Natural killer cell (primary cell): ENCODE results near the gene RXRB. TPM values are rescaled to one million over a fixed set of nuclear protein-coding genes. Genes with fewer than 3 reads are reported as not detected.

Experiments used
- ATAC-seq, 3 donors: fragments of 150-1000 bp in 2 of 3; fragments of 200-7000 bp in 1 of 3; cut with Tn5 transposase; 1 replicate in 1 of 3; 2 replicates in 2 of 3; pipeline ENCODE4 v1.10.0; 2021; ENCODE audit warnings: mild to moderate bottlenecking in 2 of 3, moderate library complexity in 2 of 3
- DNase-seq, 2 donors: peaks; one replicate each; pipeline versions ENCODE4 v3.0.0 to v3.0.0-alpha.2; 2013 to 2021; ENCODE audit warnings: mixed read lengths in 1 of 2
- H3K27ac ChIP-seq: one replicate; pipeline ENCODE4 v1.5.1; 2013; ENCODE audit warnings: mild to moderate bottlenecking, low read length
- H3K27me3 ChIP-seq: one replicate; pipeline ENCODE4 v1.6.1; 2013; ENCODE audit warnings: low read length; ENCODE audit not compliant: control insufficient read depth, insufficient read depth
- H3K36me3 ChIP-seq: one replicate; pipeline ENCODE4 v1.6.1; 2013; ENCODE audit warnings: low read length; ENCODE audit not compliant: control insufficient read depth, insufficient read depth
- H3K4me1 ChIP-seq: one replicate; pipeline ENCODE4 v1.6.1; 2013; ENCODE audit warnings: low read length; ENCODE audit not compliant: control insufficient read depth, insufficient read depth
- H3K4me3 ChIP-seq: one replicate; pipeline ENCODE4 v1.5.1; 2013; ENCODE audit warnings: low read length
- H3K9me3 ChIP-seq: one replicate; pipeline ENCODE4 v1.6.1; 2013; ENCODE audit warnings: low read length; ENCODE audit not compliant: control insufficient read depth, insufficient read depth
- H3K27ac Mint-ChIP-seq, 2 donors: one replicate each; pipeline ENCODE4 v1.8.0; 2022; ENCODE audit warnings: mild to moderate bottlenecking in 2 of 2, mixed read lengths in 2 of 2, moderate library complexity in 1 of 2
- H3K27me3 Mint-ChIP-seq, 2 donors: one replicate each; pipeline ENCODE4 v1.8.0; 2022; ENCODE audit warnings: low read depth in 2 of 2, mixed read lengths in 2 of 2
- H3K36me3 Mint-ChIP-seq: one replicate; pipeline ENCODE4 v1.8.0; 2022; ENCODE audit warnings: mixed read lengths
- H3K4me1 Mint-ChIP-seq, 2 donors: one replicate each; pipeline ENCODE4 v1.8.0; 2022; ENCODE audit warnings: mixed read lengths in 2 of 2
- H3K4me3 Mint-ChIP-seq: one replicate; pipeline ENCODE4 v1.8.0; 2022; ENCODE audit warnings: mild to moderate bottlenecking, moderate library complexity, mixed read lengths
- H3K9me3 Mint-ChIP-seq, 2 donors: one replicate each; pipeline ENCODE4 v1.8.0; 2022; ENCODE audit warnings: mixed read lengths in 2 of 2
- WGBS: methylation state at CpG from one replicate; pipeline ENCODE4 v1.1.7; 2013; ENCODE audit warnings: missing lambda C conversion rate; ENCODE audit not compliant: insufficient coverage; 5-methylcytosine and 5-hydroxymethylcytosine counted together
- intact Hi-C: fragments of 100-400 bp; cut with micrococcal nuclease; formaldehyde crosslinking; loops from one replicate; pipeline ENCODE4 v1.14.2; 2022
- total RNA-seq, 4 donors: library from RNA; stranded (reverse); fragments of 120-200 nt in 1 of 4; gene quantifications; one replicate each; pipeline versions ENCODE4 v1.2.3 to v1.2.4, GENCODE V29; 2013 to 2022
- TF ChIP-seq, protein P1 (sequence below): fragments of 200-600 bp; IDR thresholded peaks from one replicate; pipeline ENCODE4 v1.8.0; 2022; ENCODE audit warnings: antibody characterized with exemption

Gene RXRB
- total RNA-seq, 3 donors from 2014 or later (not counting 1 experiment from before 2014, with no cell fraction given) = 72.3 to 96.4 (median 73.9) TPM

DNA sequence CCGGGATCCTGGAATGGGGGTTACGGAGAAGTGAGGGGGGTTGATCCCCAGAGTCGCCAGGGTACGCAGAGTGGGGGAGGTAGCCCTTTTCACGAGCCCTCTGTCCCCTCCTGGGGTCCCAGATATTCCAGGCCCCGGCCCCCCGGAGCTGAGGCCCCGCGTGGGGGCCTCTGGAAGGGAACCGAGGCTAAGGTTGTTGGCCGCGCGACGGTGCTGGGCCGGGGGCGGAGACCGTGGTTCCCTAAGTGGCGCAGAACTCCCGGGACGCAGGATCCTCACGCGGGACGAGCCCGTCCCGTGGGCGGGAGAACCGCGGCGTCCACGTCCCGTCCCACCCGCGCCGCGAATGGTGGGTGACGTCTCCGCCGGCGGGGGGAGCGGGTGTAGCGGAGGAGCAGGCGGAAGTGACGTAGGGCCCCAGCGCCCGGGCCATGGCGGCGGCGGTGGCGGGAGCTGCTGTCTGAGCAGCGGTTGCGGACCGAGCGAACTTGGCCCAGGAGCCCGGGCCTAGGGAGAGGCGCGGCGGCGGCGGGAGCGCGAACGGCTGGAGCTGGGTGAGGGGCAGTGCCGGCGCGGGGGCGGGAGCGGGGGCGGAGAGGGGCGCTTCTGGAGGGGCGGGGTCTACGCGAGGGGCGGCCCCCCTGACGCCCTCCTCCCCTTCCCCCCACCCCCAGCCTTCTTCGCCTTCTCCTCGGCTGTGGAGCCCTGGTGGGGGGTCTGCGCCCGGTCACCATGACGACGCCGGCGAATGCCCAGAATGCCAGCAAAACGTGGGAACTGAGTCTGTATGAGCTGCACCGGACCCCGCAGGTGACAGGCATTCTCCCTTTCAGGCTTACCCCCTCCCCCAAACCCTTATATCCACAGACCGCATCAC lies 7.9 kb upstream of the RXRB start, which contains the start of gene RING1:
Gene RING1 (plus strand): TSS at position 410 of the 877 bp plus-strand sequence. CDS start 323 bp downstream, at position 733.
- ATAC-seq (peak; percentile 67 to 79 (median 71)), DNase-seq (peak; percentile 88 to 95)
- TF ChIP-seq, protein P1, sequence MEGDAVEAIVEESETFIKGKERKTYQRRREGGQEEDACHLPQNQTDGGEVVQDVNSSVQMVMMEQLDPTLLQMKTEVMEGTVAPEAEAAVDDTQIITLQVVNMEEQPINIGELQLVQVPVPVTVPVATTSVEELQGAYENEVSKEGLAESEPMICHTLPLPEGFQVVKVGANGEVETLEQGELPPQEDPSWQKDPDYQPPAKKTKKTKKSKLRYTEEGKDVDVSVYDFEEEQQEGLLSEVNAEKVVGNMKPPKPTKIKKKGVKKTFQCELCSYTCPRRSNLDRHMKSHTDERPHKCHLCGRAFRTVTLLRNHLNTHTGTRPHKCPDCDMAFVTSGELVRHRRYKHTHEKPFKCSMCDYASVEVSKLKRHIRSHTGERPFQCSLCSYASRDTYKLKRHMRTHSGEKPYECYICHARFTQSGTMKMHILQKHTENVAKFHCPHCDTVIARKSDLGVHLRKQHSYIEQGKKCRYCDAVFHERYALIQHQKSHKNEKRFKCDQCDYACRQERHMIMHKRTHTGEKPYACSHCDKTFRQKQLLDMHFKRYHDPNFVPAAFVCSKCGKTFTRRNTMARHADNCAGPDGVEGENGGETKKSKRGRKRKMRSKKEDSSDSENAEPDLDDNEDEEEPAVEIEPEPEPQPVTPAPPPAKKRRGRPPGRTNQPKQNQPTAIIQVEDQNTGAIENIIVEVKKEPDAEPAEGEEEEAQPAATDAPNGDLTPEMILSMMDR = no peak
- Histone ChIP-seq H3K4me1 (peaks cover 40% of the 10 kb centered on the region), H3K27ac (peak within 1 kb of the TSS; percentile 96), H3K9me3 (no peaks in the 10 kb centered on the region), H3K4me3 (peak within 1 kb of the TSS; percentile 97), H3K36me3 (peaks cover 6% of the 10 kb centered on the region), H3K27me3 (peaks cover 7% of the 10 kb centered on the region)
- intact Hi-C loops = loop anchor here (2.0 kb wide), 1 partner anchor 64 kb away; the partner anchor contains the start of gene RPS18
- H3K27ac Mint-ChIP-seq = peak within 1 kb of the TSS; percentile 95 to 97
- peak within 1 kb of the TSS; percentile 98 for H3K4me3 Mint-ChIP-seq
- H3K36me3 Mint-ChIP-seq = peaks cover 2% of the 10 kb centered on the region
- peaks cover 9 to 14% of the 10 kb centered on the region in 2 donors for H3K27me3 Mint-ChIP-seq
- no peaks in the 10 kb centered on the region for H3K9me3 Mint-ChIP-seq
- under 1% methylated on average over 83 of the region's 86 CpGs for WGBS
- H3K4me1 Mint-ChIP-seq = peaks cover 41 to 61% of the 10 kb centered on the region in 2 donors

- no peak for ATAC-seq
- TF ChIP-seq, protein P1 = no peak
- peak in 1 of 2 donors; percentile 63 for DNase-seq
- H3K4me3 ChIP-seq = peak overlapping the region; percentile 97
- 2% methylated on average over 29 of the region's 29 CpGs for WGBS
- H3K4me3 Mint-ChIP-seq = peak overlapping the region; percentile 98
- H3K4me1 Mint-ChIP-seq = peaks cover 39 to 61% of the 10 kb centered on the region in 2 donors
- H3K36me3 ChIP-seq = peaks cover 13% of the 10 kb centered on the region
- H3K27ac ChIP-seq = peak overlapping the region; percentile 96
- H3K27ac Mint-ChIP-seq = peak overlapping the region; percentile 95 to 97
- no peaks in the 10 kb centered on the region for H3K9me3 ChIP-seq
- no peaks in the 10 kb centered on the region for H3K27me3 ChIP-seq
- H3K9me3 Mint-ChIP-seq = no peaks in the 10 kb centered on the region
- H3K4me1 ChIP-seq = peaks cover 33% of the 10 kb centered on the region
- intact Hi-C loops = loop anchor here (2.0 kb wide), 1 partner anchor 65 kb away; the partner anchor contains the start of gene RPS18
- peaks cover 2 to 7% of the 10 kb centered on the region in 2 donors for H3K27me3 Mint-ChIP-seq
- peaks cover 9% of the 10 kb centered on the region for H3K36me3 Mint-ChIP-seq
These were observed 7.2 kb upstream of the RXRB start for GRCh38 chr6:33207552-33208090.

DNA sequence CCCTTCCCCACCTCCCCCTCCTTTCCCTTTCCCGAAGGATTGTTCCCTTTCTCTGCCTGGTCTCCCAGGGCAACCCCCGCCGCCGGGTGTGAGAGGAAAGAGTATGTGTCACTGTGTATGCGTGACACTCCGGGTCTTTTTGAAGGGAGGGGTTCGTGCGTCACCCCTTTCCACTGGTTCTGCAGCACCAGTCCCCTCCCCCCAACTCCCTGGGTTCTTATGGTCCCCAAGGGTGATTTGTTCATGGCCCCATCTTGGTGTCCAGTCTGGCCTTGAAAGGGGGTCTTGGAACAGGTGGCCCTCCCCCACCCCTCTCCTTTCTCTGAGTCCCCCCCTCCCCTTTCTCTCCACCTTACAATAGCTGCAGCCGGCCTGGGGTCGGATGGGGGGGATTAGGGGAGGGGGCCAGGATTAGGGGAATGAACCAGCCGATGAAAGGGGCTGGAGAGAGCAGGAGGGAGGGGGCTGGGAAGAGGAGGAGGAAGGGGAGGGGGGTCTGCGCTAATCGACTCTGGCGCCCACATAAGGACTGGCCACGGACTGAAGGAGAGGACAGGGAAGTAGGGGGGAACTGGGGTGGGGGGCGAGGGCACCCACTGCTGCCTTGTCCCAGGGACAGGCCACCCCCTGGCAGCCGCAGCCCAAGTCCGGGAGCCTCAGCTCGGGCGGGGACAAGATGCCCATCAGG lies 6.5 kb upstream of the RXRB start:
- peaks cover 13% of the 10 kb centered on the region for H3K36me3 Mint-ChIP-seq
- TF ChIP-seq, protein P1 = no peak
- no peaks in the 10 kb centered on the region for H3K9me3 Mint-ChIP-seq
- Histone ChIP-seq H3K36me3 (peaks cover 19% of the 10 kb centered on the region), H3K9me3 (no peaks in the 10 kb centered on the region), H3K4me1 (peaks cover 35% of the 10 kb centered on the region), H3K27ac (no peak overlapping the region), H3K27me3 (no peaks in the 10 kb centered on the region), H3K4me3 (no peak overlapping the region)
- intact Hi-C loops = no loop called here
- 40% methylated on average over 13 of the region's 20 CpGs for WGBS
- ATAC-seq (no peak), DNase-seq (peak in 1 of 2 donors; percentile 18)
- peak overlapping the region; percentile 95 to 97 for H3K27ac Mint-ChIP-seq
- peaks cover 43 to 61% of the 10 kb centered on the region in 2 donors for H3K4me1 Mint-ChIP-seq
- peak overlapping the region; percentile 98 for H3K4me3 Mint-ChIP-seq
- H3K27me3 Mint-ChIP-seq = peaks cover 0 to under 1% of the 10 kb centered on the region in 2 donors
